ENCODE measurements around the gene KDM6A.
"Not testable (repeated sequence)": the region's sequence is repeated elsewhere in the genome, so short reads cannot be mapped to it uniquely, and the experiment has no call there.

The KDM6A gene

DNA sequence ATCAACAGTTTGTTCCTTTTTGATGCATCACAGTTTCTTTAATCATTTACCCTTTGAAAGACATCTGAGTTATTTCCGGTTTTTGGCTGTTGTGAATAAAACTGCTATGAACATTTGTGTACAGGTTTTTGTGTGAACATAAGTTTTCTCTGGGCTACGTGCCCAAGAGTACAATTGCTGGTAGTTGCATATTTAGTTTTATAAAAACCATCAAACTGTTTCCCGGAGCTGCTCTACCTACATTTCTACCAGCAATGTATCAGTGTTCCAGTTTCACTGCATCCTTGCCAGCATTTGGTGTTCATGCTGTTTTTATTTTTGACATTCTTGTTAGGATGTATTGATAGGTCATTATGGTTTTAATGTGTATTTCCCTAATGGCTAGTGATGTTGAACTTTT is 17.3 kb downstream of the KDM6A start:
- DNase-seq, result no peak

DNA sequence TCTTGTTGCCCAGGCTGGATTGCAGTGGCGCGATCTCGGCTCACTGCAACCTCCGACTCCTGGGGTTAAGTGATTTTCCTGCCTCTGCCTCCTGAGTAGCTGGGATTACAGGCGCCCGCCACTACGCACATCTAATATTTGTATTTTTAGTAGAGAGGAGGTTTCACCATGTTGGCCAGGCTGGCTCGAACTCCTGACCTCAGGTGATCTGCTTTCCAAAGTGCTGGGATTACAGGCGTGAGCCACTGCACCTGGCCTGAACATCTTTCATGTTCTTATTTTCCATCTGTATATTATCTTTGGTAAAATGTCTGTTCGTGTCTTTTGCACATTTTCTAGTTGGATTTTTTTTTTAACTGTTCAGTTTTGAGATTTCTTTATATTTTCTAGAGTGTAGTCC is 17.7 kb downstream of the KDM6A start:
- not testable (repeated sequence) for DNase-seq

DNA sequence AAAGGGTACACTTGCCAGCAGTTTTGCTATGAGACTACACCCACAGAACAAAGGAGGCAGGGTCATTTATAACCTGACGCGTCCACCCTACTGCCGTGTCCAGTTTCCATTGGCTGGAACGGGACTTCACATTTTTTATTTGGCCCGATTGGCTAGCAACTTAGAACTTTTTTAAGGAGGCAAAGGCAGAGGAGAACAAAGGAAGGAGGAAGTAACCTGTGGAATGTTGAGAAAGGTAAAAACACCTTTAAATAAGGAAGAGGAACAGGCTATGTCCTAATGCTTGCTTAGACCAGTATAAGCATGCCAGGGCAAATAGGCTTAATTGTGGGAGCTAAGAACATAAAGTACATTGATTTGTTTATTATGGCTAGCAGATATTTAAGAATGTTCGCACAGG is 18.7 kb downstream of the KDM6A start:
- no peak for DNase-seq

DNA sequence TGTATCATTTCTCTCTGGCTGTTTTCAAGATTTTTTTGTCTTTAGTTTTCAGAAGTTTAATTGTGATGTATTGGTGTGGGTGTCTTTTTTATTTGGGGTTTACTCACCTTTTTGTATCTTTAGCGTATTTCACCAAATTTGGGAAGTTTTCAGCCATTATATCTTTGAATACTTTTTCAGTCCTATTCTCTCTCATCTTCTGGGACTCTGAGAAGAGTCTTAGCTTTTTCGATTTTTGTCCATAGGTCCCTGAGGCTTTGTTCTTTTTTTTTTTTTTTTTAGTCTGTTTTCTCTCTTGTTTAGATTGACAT is 23.8 kb downstream of the KDM6A start:
- no peak for DNase-seq

DNA sequence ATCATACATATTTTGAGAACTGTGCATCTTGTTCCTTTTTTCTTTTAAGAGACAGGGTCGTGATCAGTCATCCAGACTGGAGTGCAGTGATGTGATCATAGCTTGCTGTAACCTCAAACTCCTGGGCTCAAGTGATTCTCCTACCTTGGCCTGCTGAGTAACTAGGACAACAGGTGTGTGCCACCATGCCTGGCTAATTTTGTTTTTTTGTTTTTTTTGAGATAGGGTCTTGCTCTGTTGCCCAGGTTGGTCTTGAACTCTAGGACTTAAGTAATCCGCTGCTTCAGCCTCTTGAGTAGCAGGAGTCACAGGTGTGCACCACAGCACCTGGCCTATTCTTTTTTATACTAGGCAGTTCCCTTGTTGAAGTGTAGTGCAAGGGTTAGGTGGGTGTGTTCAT is 24.6 kb downstream of the KDM6A start:
- no peak for DNase-seq

DNA sequence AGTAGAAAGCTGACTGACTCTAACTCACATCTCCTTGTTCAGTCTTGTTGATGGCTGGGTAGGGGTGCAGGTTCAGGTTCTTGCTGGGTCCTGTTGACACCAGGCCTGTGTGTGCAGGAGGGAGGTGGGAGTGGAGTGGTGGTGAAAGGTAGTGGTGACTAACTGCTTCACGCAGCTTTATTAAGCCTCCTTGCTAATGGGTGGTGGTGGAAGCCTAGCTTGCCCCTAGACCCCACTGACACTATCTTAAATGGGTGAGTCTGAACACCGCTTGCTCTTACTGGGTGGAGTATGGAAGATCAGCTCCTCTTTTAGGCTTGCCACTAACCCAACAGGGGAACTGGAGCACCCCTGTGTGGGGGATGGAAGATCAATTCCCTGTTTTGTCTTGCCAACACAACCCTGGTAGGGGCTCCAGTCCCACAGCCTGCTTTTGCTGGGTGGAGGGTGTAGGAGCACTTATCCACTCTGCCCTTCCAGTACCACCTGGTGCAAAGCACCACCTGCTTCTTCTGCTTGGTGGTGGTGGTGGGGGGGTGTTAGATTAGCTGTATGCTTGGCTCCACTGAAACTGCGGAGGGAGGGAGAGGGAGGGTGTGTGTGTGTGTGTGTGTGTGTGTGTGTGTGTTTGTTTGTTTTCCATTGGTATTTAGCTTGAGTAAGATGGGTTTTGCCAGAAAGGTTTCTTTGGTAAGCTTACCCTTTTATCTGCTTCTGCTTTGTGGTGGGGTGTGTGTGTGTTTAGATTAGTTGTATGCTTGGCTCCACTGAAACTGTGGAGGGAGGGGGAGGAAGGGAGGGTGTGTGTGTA is 25.6 kb downstream of the KDM6A start:
- peak; percentile 1 to 16 for DNase-seq

DNA sequence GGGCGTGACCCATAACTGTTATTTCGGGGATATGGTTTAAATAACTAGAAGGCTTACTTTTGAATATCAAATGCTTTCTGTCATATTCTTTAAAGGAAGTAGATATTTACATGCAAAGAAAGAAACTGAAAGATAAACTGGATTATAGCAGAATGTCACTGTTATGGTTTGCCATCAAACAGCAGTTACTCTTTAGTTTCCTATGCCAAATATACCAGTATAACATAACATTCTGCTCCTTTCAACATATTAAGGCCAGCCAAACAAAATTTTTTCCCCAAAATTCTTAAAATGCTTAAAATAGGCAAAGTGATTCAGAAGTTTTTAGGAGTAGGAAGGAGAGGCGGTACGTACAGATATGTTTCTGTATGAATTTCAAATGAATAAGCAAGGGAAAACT is 27.0 kb downstream of the KDM6A start:
- no peak for DNase-seq

DNA sequence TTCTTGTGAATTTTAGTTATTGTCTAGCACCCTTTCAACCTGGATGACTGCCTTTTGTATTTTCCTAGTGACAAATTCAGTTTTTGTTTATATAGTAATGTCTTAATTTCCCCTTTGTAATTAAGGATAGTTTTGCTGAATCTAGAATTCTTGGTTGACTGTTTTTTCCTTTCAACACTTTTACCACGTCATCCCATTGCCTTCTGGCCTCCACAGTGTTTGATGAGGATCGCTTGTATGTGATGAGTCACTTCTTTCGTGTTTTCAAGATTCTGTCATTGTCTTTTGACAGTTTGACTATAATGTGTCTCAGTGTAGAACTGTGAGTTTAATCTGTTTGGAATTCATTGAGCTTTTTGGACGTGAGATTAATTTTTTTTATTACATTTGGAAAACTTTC is 30.1 kb downstream of the KDM6A start:
- DNase-seq, result no peak

DNA sequence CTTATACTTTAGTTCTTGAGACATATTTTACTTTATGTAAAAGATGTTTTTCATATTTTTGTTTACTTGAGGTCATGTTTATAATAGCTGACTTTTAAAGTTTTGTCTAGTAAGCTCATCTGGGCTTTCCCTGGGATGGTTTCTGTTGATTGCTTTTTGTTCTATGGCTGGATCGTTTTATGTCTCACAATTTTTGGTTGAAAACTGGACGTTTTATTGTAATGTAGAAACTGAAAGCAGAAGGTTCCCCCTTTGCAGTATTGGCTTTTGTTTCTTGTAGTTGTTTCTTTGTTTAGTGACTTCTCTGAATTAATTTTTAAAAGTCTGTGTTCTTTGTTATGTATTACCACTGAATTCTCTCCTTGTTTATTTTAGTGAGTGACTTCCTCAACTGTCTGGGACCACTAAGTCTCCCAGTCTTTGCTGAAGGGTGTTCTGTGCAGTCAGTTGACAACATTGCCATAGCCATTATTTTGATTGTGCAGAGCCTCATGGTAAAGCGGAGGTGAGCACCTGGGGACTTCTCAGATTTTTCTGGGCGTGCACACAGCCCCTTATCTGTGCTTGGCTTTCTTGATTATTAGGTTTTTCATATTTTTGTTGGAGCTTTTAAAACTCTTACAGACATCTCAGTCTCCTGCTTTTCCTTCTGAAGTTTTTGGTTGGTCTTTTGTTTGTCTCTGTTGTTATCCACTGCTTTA is 31.0 kb downstream of the KDM6A start:
- no peak for DNase-seq

DNA sequence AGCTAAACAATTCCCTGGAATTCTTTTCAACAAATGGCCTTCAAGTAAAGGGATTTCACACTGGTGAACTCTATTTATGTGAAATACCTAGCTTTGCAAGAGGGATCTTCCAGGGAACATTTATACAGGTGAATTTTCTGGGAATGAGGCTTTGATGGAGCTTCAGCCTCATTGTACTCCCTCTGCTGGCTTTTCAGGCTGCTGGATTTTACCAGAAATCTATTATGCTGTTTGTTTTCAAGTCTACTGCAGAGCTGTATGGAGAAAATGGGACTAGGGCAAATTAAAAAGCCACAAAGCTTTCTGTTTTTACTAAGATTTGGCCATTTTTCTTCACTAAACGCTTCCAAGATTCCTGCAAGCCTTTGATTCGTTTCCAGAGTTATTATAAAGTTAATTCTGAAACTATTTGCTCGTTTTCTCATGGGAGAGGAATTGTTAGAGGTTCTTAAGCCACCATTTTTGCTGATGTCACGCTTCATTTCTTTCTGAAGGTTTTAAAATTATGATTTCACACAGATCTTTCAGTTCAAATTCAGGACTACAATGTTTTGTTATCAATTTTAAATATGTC is 31.6 kb downstream of the KDM6A start:
- DNase-seq, result no peak

DNA sequence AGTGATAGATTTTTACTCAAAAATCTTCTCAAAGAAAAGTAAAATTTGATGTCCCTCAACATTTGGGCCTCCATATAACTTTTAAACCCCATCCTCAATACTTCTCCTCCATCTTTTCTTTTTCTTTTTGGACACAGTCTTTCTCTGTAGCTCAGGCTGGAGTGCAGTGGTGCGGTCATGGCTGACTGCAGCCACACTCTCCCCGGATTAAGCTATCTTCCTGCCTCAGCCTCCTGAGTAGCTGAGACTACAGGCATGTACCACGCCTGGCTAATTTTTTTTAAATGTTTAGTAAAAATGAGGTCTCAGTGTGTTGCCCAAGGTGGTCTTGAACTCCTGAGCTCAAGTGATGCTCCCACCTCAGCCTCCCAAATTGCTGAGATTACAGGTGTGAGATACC is 33.1 kb downstream of the KDM6A start:
- DNase-seq, result no peak

DNA sequence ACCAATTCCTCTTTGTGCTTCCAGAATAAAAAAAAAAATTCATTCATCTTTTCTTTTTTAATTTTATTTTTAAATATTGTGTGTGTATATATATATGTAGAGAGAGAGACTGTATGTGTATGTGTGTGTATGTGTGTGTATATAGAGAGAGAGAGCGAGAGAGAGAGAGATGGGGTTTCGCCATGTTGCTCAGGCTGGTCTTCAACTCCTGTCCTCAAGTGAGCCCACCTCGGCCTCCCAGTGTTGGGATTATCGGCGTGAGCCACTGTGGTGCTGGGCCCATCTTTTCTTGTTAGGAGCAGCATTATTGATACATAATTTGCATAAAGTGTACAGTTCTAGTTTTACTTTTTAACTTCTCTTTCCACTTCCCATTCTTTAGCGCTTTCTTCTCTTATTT is 33.6 kb downstream of the KDM6A start:
- DNase-seq, result no peak

DNA sequence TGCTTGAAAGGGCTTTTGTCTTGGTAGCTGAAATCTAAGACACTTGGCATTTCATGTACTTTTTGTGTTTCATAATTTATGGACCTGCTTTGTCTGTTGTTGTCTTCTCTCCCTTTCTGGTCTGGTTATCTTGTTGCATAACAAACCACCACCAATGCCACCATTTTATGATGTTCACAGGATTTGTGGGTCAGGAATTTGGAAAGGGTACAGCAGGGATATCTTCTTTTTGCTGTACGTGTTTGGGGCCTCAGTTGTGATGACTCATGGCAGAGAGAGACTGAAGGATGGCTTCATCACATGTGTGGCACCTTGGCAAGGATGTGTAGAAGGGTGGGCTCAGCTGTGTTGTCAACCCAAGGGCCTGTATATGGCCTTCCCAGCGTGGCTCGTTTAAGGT is 35.2 kb downstream of the KDM6A start:
- no peak for DNase-seq

DNA sequence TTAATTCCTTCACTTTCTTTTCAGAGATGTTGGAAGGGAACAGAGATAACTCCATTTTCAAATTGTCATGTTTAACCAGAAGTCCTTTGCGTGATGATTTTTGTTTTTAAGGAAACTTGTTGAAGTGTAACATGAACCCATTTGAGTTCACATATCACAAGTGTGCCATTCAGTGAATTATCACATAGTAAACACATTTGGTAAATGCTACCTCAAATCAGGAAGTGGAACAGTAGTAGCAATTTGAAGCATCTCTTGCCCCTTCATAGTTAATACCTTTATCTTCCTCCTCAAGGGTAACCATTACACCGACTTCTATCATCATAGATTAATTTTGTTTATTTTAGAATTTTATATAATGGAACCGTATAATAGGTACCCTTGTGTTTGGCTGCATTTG is 35.8 kb downstream of the KDM6A start:
- no peak for DNase-seq

DNA sequence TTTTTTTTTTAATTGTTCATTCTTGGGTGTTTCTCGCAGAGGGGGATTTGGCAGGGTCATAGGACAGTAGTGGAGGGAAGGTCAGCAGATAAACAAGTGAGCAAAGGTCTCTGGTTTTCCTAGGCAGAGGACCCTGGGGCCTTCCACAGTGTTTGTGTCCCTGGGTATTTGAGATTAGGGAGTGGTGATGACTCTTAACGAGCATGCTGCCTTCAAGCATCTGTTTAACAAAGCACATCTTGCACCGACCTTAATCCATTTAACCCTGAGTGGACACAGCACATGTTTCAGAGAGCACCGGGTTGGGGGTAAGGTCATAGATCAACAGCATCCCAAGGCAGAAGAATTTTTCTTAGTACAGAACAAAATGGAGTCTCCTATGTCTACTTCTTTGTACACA is 37.5 kb downstream of the KDM6A start:
- DNase-seq, result not testable (repeated sequence)

DNA sequence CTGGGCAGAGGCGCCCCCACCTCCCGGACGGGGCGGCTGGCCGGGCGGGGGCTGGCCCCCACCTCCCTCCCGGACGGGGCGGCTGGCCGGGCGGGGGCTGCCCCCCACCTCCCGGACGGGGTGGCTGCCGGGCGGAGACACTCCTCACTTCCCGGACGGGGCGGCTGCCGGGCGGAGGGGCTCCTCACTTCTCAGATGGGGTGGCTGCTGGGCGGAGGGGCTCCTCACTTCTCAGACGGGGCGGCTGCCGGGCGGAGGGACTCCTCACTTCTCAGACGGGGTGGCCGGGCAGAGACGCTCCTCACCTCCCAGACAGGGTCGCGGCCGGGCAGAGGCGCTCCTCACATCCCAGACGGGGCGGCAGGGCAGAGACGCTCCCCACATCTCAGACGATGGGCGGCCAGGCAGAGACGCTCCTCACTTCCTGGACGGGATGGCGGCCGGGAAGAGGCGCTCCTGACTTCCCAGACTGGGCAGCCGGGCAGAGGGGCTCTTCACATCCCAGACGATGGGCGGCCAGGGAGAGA is 38.1 kb downstream of the KDM6A start:
- not testable (repeated sequence) for DNase-seq

DNA sequence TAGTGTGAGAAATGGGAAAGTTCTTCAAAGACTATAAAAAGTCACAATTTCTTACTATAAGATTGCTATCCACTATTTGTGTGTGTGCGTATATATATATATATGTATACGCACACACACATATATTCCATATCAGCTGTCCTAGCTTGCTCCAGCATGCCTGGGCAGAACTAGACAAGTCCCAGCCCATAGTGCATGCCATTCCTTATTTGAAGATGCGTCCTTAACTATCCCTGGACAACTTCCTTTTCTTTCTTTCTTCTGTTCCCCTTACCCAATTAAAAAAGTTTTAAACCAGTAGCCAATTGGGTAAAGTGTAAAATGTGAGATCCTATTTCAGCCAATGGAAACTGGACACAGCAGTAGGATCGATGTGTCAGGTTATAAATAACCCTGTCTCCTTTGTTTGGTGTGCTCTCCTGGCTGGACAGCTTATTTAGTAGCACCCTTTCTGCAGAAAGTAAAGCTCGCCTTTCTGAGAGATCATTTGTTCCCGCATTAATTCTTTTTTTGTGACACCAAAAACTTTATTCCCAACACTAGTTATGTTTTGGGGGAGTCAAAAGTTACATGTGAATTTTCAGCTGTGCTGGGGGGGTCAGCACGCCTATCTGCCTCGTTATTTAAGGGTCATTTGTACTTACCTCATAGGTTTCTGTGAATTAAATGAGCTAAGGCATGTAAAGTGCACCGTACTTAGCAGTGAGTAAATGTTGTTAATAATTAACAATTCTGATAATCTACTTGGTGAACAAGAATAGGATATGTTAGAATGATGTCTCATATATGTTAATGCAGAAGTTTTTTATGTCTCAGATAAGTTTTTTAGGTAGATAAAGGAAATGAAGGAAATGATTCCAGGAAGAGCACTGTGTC is 40.9 kb downstream of the KDM6A start:
- DNase-seq, result no peak

DNA sequence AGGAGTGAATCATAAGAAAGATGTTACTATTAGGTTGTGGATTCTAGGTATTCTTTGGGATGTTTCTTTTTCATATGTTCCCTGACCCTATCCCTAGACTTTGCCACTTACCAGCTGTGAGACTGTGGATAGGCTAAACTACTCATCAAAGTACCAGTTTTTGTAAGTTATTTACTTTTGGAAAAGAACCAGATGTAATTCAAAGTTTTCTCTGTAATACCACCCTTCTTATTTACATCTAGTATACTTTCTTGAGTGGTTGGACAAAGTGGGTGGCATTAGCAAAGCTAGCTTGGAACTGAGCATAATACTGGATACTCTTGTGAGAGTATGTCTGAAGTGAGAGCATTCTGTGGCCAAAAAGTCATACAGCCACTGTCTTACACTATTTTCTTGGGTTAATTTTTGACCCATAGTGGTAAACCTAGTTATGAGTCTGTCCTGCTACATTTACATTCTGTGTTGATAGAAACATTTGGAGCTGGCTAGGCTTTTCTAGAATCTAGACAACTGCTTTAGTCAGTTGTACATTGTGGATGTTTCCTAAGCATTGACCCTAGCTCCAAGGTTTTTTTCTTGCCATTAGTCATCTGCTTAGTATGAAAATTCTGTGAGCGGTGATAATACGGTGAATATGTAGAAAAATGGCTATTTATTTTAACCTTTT is 41.7 kb downstream of the KDM6A start:
- no peak for DNase-seq

DNA sequence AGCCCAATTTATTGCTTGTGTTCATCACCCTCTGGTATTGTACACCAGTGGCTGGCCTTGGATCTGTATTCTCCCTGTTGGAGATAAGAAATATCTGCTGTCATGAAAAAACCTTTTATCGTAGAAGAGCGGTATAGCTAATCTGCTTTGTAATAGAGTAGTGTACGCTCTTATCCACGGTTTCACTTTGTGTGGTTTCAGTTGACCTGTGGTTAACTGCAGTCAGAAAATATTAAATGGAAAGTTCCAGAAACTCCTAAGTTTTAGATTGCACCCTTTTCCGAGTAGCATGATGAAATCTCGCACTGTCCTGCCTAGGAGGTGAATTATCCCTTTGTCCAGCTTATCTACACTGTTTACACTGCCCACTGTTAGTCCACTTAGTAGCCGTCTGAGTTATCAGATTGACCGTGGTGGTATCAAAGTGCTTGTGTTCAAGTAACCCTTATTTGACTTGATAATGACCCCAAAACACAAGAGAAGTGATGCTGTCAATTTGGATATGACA is 42.4 kb downstream of the KDM6A start:
- DNase-seq, result no peak

DNA sequence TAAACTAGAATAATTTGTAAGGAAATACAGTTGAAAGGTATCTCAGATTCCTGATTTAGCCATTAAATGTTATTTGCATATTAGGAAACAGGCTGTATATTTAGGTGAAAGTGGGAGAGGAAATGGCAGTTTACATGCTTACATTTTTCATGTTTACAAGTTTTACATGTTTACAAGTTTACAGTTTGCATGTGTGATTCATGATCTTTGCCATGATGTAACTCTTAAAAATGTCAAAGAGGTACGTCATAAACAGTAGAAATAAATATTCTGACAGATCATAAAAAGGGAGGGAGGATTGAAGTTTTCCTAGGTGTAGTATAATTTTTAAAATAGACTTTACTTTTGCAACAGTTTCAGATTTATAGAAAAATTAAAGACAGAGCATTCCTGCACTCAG is 45.7 kb downstream of the KDM6A start:
- DNase-seq, result no peak

DNA sequence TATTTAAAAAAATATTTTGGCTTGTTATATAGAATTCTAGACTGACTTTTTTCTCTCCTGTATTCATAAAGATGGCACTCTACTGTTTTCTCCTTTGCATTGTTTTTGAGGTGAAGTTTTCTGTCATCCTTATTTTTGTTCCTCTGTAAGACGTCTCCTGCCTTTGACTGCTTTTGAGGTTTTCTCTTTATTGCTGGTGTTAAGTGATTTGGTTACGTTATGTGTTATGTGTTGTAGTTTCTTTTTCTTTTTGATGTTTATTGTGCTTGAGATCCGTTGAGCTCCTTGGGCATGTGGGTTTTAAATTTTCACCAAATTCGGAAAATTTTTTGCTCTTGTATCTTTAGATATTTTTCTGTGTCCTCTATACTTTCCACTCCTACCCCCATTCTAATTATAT is 50.0 kb downstream of the KDM6A start:
- DNase-seq, result no peak

DNA sequence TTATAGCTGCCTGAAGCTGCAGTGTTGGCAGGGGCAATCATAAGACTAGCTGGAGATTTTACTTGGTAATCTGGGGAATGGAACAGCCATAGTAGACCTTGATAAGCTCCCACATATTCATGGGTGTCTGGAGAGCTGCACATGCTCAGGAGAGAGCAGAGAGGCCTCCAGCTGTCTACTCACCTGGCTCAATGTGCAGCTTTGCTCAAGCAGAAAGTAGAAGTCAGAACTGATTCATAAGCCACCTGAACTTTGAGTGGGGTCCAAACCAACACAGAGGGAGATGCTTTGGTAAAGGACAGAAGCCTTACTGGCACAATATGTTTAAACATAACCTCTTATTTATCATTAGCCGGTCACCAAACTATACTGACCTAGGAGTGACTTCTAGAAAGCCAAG is 54.4 kb downstream of the KDM6A start:
- DNase-seq, result no peak

All from NCI-H524 (cell line).